ENCODE measurements around the gene PPP2R5D. TPM values are rescaled to one million over a fixed set of nuclear protein-coding genes. Genes with fewer than 3 reads are reported as not detected.
"Not testable (repeated sequence)": the region's sequence is repeated elsewhere in the genome, so short reads cannot be mapped to it uniquely, and the experiment has no call there.

The PPP2R5D gene
- total RNA-seq, result 10 to 100 TPM; 50.3 to 52.1 TPM

DNA sequence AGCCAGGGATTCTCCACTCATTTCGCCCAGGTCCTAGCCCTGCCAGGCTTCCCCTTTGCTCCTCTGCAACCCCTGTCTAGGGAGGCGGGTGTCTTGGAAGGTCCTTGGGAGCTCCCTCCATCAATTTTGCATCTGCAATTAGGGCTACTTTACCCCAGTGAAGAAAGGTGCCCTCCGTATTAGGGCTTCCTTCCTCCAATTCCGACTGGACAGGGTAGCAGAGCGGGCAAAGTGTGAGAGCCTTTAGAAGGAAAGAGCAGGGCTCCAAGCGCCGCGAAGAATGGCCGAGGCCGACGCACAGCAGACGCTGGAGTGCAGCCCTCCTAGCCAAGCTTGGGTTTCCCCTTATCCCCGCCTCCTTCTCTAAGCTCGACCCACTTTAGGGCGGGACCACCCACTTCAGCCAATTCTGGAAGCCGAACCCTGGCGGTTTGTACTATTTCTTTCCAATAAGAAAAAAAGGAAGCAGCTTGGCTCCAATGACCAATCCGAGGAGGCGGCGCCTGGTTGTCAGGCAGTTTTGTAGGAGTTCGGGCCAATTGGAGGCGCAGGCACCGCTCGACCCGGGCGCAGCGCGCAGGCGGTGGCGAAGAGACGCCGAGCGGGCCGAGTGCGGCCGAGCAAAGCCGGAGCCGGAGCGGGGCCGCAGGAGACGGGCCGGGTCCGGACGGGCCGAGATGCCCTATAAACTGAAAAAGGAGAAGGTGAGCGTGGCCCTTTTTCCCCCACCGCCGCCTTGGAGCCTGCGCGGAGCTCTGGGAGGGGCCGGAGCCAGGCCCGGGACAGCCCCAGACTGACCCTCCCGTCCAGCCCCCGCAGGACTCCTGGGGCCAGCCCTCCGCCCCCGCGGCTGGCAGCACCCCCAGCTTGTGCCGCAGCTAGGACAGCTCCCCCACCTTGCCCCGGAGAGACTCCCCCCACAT lies at the start of gene PPP2R5D:
PPP2R5D (plus strand) TSS at position 570 of the 923 bp plus-strand sequence; CDS start at position 678, 108 bp downstream.
- CTCF ChIA-PET, result interaction anchor here (0.6 to 1.4 kb wide), 4 partner anchors 32 to 497 kb away, joined by 3 to 5 read pairs (median 3); no protein-coding TSS in a partner anchor

GRCh38 chr6:42935322-42935721 lies 49.0 kb upstream of the PPP2R5D start:
- ChIA-PET CTCF (no interaction called here), POLR2A (interaction anchor here (1.3 kb wide), 1 partner anchor 10 kb away, joined by 3 read pairs; no protein-coding TSS in a partner anchor)

More for the DNA sequence above, at the start of gene PPP2R5D:
- POLR2A ChIA-PET, result interaction anchor here (0.6 to 2.3 kb wide), 11 partner anchors 9 to 198 kb away, joined by 3 to 14 read pairs (median 4); partner anchors contain the start of genes CNPY3, CUL9, KLC4 and KLHDC3

DNA sequence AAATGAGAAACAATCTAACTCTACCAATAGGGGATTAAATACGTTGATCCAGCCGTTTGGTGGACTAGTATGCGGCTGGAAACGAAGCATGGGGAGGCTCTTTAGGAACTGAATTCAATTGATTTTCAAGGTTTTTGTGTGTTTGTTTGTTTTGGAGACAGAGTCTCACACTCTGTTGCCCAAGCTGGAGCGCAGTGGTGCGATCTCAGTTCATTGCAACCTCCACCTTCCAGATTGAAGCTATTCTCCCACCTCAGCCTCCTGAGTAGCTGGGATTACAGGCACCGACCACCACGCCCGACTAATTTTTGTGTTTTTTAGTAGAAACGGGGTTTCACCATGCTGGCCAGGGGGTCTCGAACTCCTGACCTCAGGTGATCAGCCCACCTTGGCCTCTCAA lies 48.0 kb upstream of the PPP2R5D start:
- ChIA-PET POLR2A (no interaction called here), CTCF (no interaction called here)

DNA sequence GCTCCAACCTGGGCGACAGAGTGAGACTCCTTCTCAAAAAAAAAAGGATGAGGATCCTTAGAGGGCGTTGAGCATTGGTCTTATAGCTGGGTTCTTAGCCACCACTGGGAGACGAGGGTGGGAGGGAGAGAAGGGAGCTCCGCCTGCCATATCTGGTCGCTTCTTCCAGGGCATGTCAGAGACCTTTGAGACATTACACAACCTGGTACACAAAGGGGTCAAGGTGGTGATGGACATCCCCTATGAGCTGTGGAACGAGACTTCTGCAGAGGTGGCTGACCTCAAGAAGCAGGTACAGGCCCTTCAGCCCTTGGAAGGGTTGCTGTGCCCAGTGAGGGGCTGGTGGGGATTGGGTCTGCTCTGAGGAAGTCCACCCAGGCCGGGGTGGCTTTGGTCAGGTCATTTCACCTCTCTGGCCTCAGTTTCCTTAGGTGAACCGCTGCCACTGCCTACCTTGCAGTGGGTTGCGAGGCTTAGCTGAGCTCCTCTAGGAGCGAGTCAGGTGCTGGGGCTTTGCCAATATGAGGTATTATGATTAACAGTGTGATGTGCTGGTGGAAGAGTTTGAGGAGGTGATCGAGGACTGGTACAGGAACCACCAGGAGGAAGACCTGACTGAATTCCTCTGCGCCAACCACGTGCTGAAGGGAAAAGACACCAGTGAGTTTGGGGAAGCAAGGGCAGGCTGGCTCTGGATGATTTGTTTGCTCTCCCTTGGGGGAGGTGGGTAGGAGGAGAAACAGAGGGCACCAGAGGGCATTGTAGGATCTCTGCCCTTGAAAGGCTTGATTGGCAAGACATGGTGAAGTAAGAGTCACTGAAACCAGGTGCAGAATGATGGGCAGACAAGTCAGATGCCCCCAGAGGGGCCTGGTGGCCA lies 46.6 kb upstream of the PPP2R5D start:
- ChIA-PET CTCF (no interaction called here), POLR2A (interaction anchor here (0.5 to 1.3 kb wide), 3 partner anchors 14 to 150 kb away, joined by 3 to 4 read pairs (median 4); partner anchors contain the start of gene PPP2R5D)

GRCh38 chr6:42938428-42938796 lies 46.0 kb upstream of the PPP2R5D start:
- ChIA-PET POLR2A (no interaction called here), CTCF (no interaction called here)

DNA sequence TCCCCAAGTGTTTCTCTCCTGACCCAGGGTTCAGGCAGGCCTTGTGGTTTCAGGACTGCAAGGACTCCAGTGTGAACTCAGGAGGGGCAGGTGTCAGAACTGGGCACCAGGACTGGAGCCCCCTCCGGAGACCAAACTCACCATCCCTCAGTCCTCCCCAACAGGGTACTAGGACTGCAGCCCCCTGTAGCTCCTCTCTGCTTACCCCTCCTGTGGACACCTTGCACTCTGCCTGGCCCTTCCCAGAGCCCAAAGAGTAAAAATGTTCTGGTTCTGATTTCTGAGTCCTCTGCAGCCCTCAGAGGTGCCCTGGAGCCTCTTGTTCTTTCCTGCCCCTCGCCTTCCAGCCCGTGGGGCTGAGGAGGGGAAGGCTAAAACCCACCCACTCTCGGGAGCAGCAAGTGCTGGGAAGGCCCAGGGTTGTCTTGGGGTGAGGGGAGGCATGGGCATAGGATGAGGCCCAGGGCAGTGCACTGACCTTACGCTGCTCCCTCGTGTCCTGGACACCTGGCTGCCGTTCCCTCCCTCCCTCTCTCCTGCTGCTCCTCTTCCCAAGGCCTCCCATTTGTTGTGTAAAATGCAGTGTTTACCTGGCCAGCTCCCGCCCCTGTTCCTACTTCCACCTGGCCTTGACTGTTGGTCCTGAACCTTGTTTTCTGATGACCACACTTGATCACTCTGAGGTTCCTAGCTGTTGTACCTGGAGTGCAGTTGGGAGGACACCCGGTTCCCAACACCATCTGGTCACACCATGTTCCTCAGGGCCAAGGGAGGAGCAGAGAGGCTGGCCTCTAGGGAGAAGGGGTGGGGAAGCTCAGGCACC lies 45.2 kb upstream of the PPP2R5D start:
- POLR2A ChIA-PET, result no interaction called here

DNA sequence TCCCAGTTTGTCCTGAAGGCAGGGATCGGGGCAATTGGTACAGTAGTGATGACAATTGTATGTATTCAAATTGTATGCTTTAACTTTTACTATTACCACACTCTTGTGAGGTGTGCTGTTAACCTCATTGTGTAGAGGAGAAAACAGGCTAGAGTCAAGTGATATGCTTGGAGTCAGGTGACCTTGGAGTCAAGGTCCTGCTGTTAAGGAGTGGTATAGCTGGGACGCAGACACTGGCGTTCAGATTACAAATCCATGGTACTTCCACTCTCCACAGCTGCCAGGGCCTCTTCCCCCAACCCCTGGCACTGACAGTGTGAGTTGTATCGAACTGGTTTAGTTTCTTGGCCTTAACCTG lies 44.6 kb upstream of the PPP2R5D start:
- POLR2A ChIA-PET, result no interaction called here
- CTCF ChIA-PET, result no interaction called here

More for the DNA sequence above, 45.2 kb upstream of the PPP2R5D start:
- CTCF ChIA-PET, result no interaction called here

DNA sequence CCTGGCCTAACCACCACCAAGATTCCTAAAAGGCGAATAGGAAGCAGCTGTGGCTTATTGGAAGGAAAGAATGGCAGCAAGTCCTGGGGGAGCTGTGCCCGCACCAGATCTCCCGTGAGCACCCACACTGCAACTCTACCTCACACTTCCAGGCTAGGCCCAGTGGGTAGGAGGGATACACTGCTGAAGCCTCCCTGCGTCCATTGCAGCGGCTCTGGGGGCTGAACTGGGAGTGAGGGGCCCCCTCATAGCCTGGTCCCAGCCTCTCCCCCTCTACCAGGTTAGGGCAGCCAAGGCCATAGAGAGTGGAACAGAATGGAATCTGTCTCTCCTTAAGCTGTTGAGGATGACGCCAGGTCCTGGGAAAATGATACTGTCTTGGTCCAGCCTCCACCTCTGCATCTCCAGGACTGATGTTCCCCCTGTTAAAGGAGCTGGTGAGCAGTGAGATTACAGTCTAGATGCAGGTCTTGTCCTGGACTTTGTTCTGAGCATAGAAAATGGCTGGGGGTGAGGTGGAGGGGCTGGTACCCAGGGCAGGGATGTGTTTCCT lies 43.8 kb upstream of the PPP2R5D start:
- ChIA-PET CTCF (interaction anchor here (0.7 kb wide), 1 partner anchor 901 kb away, joined by 3 read pairs; no protein-coding TSS in a partner anchor), POLR2A (interaction anchor here (0.6 kb wide), 1 partner anchor 11 kb away, joined by 7 read pairs; the partner anchor contains the start of gene CNPY3)

GRCh38 chr6:42941356-42941755 lies 43.0 kb upstream of the PPP2R5D start:
- POLR2A ChIA-PET, CTCF ChIA-PET: not testable (repeated sequence)

DNA sequence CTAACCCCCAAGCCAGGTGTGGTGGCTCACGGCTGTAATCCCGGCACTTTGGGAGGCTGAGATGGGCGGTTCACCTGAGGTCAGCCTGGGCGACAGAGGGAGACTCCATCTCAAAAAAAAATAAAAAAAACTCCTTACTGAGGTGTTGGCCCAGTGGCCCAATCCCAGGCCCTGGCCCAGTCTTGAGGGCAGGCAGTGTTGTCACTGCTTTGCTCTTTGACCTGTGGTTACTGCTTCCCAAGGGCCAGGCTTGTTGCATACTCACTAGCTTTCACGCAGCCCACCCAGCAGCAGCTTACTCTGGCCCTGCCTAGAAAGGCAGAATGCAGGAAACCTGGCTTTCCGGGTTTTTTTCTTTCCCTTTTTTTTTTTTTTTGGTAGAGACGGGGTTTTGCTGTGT lies 41.9 kb upstream of the PPP2R5D start:
- ChIA-PET POLR2A (no interaction called here), CTCF (no interaction called here)

DNA sequence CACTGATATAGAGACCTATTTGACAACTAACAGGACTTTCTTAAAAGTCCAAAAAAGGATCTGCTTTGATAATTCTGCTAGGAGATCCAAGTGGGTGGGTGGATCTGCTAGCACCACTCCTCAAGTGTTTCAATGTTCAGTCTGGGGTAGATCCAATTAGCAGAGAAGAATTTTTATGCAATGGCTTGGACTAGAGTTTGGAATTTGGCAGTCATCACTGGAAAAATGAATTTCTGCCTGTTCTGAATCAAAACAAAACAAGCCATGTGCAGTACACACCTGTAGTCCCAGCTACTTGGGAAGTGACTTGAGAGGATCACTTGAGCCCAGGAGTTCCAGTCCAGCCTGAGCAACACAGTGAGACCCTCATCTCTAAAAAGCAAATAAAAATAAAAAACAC lies 36.4 kb upstream of the PPP2R5D start:
- ChIA-PET POLR2A (no interaction called here), CTCF (no interaction called here)

GRCh38 chr6:42952389-42952788 lies 32.0 kb upstream of the PPP2R5D start:
- POLR2A ChIA-PET, result interaction anchor here (0.7 kb wide), 1 partner anchor 15 kb away, joined by 4 read pairs; no protein-coding TSS in a partner anchor
- CTCF ChIA-PET, result interaction anchor here (0.7 kb wide), 1 partner anchor 12 kb away, joined by 3 read pairs; no protein-coding TSS in a partner anchor

- POLR2A ChIA-PET, CTCF ChIA-PET: not testable (repeated sequence)
Observed at GRCh38 chr6:42954405-42954804, 30.0 kb upstream of the PPP2R5D start.

DNA sequence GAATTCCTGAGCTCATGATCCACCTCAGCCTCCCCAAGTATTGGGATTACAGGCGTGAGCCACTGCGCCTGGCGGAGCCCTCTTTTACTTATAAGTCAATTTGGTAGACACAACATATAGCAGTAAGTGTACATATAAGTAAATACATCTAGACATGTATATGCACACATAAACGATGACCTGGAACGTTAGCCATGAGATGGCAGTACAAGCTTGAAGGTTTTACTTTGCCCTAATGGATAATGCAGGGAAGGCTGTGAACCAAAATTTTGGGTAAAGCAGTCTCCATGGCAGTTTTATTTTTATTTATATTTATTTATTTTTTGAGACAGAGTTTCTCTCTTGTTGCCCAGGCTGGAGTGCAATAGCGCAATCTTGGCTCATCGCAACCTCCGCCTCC lies 26.2 kb upstream of the PPP2R5D start:
- POLR2A ChIA-PET, result no interaction called here

GRCh38 chr6:42959917-42960242 lies 24.5 kb upstream of the PPP2R5D start:
- CTCF ChIA-PET, result interaction anchor here (0.9 to 1.2 kb wide), 2 partner anchors 15 to 33 kb away, joined by 3 read pairs; no protein-coding TSS in a partner anchor
- POLR2A ChIA-PET, result interaction anchor here (0.5 kb wide), 1 partner anchor 22 kb away, joined by 3 read pairs; no protein-coding TSS in a partner anchor

More for the DNA sequence above, 26.2 kb upstream of the PPP2R5D start:
- CTCF ChIA-PET, result no interaction called here

DNA sequence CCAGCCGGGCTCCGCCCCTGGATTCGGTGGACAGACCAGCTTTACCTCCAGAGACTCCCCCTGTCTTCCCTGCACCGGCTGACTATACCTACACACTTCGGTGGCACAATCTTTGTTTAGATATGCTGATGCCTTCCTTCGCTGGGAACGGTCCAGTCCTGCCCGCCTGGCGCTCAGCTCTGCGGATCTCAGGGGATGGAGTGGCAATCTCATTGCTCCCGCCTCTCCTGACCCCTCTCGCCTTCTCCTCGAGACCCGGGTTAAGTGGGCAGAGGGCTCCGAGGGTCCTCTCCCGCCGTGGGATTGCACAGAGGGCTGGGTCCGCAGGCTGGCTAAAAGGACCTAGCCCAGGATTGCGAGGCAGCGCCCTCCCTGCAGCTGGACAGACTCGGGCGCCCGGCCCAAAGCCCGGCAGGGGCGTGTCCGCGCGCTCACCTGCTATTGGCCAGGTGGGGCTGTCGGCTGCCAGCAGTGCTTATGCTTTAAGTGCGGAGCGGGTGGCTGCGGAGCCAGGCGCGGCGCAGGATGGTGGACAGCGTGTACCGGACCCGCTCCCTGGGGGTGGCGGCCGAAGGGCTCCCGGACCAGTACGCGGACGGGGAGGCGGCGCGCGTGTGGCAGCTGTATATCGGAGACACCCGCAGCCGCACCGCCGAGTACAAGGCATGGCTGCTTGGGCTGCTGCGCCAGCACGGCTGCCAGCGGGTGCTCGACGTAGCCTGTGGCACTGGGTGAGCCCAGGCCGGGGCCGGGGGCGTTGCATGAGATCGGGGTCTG lies 23.9 kb upstream of the PPP2R5D start, which contains the start of gene GNMT:
GNMT (plus strand) TSS at position 512 of the 777 bp plus-strand sequence; CDS start at position 526, 14 bp downstream.
- POLR2A ChIA-PET, result interaction anchor here (0.5 kb wide), 1 partner anchor 254 kb away, joined by 5 read pairs; no protein-coding TSS in a partner anchor

GRCh38 chr6:42961020-42961470 lies 23.3 kb upstream of the PPP2R5D start:
- ChIA-PET POLR2A (interaction anchor here (0.5 to 0.7 kb wide), 2 partner anchors 10 to 254 kb away, joined by 3 to 5 read pairs; no protein-coding TSS in a partner anchor), CTCF (no interaction called here)

More for the DNA sequence above, 23.9 kb upstream of the PPP2R5D start, which contains the start of gene GNMT:
- CTCF ChIA-PET, result interaction anchor here (0.9 to 1.2 kb wide), 2 partner anchors 15 to 34 kb away, joined by 3 read pairs; no protein-coding TSS in a partner anchor
